HG02610 (cell line): ENCODE measurements around the gene CRCP.
"Not testable (repeated sequence)": the region's sequence is repeated elsewhere in the genome, so short reads cannot be mapped to it uniquely, and the experiment has no call there.

ENCODE experiments used
- ATAC-seq: cut with Tn5 transposase; IDR thresholded peaks from one replicate; pipeline ENCODE4 v1.9.1; 2021; ENCODE audit warnings: mild to moderate bottlenecking, moderate library complexity; ENCODE audit not compliant: unreplicated experiment

The CRCP gene

DNA sequence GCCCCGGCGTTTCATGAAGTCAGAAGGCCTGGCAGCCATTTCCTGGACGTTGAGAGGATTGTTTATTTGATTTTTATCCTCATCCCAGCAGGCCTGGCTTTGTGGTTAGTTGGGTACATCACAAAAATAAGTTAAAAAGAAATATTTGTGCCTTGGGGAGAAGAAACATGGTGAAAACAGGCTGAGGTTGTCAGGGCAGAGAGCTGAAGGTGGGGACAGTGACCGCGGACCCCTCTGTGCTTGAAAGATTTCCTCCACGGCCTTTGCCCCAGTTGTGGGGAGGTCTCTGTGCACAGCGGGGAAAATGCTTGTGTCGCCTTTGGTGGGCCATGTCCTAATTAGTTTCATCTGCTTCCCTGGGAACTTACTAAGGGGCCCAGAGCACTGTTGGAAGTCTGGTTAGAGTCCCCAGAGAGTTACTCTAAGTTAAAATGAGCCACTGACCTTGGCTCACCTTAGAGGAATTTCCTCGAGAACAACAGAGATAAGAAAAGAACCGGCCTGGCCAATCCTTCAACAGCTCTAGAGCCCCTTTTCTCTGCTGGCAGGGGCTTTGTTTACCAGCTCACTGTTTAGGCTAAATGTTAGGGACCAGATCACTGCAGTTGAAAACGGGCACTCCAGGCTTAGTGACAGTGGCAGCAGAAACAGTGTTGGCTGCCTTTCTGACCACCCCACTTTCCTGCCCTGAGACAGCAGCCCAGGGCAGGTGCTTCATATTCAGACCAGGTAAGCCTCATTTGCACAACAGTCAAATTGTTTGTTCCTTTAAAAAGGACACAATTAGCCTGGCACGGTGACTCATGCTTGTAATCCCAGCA lies 37.9 kb downstream of the CRCP start:
- ATAC-seq = no peak

DNA sequence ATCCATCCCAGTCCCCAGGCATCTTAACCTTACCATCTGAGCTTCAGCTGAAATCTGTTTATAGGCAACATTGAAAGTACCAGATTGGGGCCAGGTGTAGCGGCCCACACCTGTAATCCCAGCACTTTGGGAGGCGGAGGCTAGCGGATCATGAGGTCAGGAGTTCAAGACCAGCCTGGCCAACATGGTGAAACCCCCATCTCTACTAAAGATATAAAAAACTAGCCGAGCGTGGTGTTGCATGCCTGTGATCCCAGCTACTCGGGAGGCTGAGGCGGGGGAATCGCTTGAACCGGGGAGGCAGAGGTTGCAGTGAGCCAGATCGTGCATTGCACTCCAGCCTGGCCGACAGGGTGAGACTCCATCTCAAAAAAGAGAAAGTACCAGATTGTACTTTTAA lies 39.0 kb downstream of the CRCP start:
- no peak for ATAC-seq

DNA sequence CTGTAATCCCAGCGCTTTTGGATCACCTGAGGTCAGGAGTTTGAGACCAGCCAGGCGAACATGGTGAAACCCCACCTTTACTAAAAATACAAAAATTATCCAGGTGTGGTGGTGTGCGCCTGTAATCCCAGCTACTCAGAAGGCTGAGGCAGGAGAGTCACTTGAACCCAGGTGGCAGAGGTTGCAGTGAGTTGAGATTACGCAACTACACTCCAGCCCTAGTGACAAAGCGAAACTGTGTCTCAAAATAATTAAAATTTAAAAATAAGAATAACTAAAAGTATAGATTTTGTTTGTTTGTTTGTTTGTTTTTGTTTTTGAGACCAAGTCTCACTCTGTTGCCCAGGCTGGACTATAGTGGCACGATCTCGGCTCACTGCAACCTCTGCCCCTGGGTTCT lies 41.4 kb downstream of the CRCP start:
- ATAC-seq = not testable (repeated sequence)

DNA sequence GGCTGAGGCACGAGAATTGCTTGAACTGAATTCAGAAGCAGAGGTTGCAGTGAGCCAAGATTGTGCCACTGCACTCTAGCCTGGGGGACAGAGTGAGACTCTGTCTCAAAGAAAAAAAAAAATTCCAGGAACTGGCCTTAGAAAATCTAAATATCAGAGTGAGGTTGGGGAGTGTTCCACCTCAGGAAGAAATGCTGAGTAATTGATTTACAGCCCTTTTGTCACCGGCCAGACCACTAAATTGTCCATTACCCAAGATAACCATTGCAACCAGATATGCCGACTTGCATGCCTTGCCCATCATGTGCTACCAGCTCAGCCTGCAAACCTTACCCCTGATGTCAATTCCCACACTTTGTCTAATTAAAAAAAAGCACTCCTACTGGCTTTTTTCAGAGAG lies 42.4 kb downstream of the CRCP start:
- no peak for ATAC-seq

DNA sequence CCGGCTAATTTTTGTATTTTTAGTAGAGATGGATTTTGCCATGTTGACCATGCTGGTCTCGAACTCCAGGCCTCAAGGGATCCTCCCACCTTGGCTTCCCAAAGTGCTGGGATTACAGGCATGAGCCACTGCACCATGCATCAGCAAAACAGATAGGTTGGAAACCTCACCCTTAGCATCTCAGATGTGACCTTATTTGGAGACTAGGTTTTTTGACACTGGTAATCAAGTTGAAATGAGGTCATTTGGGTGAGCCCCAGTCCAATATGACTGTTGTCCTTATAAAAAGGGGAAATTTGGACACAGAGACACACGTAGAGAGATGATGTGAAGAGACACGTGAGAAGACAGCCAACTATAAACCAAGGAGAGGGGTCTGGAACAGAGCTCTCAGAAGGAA lies 48.0 kb downstream of the CRCP start:
- ATAC-seq = no peak

DNA sequence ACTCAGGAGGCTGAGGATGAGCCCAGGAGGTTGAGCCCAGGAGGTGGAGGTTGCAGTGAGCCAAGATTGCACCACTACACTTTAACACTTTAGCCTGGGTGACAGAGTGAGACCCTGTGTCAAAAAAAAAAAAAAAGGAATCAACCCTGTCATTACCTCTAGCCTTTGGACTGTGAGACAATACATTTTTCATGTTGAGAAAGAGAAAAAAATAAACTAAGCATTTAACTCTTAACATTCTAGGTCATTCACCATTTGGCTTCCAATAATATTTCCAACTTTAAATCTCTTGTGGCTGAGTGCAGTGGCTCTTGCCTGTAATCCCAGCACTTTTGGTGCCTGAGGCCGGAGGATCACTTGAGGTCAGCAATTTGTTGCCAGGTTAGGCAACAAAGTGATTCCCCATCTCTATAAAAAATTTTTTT lies 48.6 kb downstream of the CRCP start:
- ATAC-seq = no peak

DNA sequence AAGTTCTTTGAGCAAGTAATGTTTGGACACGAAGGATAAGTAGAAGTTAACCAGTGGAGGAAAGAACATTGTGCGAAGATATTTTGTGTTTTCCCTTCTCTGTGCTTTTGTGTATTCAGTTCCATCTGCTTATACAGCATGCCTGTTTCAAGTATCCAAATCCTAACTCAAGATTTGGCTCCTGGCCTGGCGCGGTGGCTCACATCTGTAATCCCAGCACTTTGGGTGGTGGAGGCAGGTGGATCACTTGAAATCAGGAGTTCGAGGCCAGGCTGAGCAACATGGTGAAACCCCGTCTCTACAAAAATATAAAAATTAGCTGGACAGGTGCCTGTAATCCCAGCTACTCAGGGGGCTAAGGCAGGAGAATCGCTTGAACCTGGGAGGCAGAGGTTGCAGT lies 49.7 kb downstream of the CRCP start:
- no peak for ATAC-seq

DNA sequence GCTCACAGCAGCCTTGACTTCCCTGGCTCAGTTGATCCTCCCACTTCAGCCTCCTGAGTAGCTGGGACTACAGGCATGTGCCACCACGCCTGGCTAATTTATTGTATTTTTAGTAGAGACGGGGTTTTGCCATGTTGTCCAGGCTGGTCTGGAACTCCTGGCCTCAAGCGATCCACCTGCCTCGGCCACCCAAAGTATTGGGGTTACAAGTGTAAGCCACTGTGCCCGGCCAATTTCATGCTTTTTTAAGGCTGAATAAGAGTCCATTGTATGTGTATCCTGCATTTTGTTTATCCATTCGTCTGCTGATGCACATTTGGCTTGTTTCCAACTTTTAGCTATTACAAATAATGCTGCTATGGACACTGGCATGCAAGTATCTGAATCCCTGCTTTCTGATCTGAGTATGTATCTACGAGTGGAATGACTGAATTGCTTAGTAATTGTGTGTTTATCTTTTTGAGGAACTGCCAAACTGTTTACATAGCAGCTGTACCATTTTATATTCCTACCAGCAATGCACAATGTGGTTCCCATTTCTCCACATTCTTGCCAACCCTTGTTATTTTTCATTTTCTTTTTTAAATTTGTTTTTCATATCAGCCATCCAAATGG lies 53.2 kb downstream of the CRCP start:
- ATAC-seq = no peak

DNA sequence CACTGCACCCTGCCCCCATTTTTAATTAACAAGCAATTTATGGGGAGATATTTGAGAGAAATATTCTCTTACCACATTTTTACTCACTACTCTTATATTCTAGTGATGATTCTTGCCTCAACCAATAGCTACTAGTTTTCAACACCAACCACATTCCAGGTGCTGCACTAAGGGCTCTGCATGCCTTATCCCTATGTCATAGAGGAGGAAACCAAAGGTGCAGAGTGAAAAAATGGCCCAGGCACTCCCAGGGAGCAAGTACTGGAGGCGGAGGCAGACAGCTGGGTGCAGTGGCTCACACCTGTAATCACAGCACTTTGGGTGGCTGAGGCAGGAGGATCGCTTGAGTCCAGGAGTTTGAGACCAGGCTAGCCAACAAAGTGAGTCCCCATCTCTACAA lies 55.0 kb downstream of the CRCP start:
- ATAC-seq = no peak

DNA sequence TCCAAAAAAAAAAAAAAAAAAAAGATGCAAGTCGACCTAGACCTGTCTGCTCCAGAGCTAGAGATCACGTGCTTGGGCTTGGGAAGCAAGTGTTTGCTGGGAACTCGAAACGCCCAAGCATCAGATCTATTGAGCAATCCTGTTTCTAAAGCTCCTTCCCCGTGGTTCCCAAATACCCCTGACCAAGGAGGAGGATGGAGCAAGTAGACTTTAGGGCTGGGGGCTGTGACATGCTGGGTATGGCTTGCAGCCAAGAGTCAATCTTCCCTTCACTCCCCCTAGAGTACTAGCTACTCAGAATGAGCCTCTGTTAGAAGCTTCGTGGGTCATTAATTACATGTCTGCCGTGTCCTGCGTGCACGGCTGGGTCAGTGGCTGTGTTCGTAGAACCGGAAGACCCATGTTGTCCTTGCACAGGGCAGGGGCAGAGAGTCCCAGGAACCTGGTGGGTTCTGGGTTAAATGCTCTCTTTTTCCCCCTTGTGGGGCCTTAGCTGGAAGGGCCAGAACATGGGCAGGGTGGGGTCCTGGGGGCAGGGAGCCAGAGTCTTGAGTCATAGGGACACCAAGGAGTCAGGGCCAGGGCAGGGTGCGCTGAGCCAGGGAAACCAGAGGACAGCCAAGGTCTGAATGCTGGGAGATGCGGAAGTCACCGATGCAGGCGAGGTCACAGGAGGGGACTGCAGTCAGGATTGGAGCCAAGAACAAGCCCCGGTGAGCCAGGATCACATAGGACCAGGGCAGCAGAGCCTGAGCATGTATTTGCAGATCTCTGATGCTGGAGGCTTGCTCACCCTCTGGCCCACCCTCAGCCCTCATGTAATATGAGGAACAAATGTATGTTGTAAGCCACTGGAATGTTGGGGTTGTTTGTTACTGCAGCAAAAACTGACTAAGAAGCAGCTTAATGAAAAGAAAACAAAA lies 55.9 kb downstream of the CRCP start:
- ATAC-seq = no peak

DNA sequence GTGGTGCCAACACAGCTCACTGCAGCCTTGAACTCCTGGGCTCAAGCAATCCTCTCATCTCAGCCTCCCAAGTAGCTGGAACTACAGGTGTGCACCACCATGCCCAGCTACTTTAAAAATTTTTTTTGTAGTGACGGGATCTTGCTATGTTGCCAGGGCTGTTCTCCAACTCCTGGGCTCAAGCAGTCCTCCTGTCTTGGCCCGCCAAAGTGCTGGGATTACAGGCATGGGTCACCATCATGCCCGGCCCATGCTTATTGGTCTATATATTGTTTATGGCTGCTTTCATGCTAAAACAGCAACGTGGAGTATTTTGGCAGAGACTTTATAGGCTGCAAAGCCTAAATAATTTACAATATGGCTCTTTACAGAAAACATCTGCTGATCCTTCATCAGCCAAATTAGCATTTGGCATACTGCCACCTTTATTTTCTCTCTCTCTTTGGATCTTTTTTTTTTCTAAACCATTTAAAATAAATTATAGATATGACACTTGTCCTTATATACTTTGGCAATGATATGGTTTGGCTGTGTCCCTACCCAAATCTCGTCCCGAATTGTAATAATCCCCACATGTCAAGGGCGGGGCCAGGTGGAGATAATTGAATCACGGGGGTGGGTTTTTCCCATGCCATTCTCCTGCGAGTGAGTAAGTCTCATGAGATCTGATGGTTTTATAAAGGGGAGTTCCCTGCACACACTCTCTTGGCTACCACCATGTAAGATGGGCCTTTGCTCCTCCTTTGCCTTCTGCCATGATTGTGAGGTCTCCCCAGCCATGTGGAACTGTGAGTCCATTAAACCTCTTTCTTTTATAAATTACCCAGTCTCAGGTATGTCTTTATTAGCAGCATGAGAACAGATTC lies 58.1 kb downstream of the CRCP start:
- not testable (repeated sequence) for ATAC-seq

DNA sequence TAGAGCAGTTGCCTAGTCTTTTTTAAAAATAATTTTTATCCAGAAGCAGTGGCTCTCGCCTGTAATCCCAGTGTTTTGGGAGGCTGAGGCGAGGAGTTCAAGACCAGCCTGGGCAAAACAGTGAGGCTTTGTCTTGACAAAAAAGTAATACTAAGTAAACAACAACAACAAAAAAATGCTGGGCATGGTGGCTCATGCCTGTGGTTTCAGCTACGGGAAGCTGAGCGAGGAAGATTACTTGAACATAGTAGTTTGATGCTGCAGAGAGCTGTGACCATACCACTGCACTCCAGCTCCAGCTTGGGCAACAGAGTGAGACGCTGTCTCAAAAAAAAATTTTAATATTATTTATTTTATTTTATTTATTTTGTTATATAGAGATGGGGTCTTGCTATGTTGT lies 59.2 kb downstream of the CRCP start:
- no peak for ATAC-seq

DNA sequence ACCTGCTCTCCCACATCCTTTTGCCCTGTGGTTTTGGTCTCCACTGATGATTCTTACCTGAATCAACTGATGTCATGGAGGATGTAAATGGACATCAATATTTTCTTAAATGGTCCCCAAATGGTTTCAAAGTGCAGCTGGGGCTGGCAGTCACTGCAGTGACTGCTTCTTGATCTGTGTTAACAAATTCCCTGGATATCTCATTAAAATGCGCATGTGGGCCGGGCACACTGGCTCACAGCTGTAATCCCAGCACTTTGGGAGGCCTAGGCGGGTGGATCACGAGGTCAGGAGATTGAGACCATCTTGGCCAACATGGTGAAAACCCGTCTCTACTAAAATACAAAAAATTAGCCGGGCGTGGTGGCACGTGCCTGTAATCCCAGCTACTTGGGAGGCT lies 60.4 kb downstream of the CRCP start:
- ATAC-seq = not testable (repeated sequence)

DNA sequence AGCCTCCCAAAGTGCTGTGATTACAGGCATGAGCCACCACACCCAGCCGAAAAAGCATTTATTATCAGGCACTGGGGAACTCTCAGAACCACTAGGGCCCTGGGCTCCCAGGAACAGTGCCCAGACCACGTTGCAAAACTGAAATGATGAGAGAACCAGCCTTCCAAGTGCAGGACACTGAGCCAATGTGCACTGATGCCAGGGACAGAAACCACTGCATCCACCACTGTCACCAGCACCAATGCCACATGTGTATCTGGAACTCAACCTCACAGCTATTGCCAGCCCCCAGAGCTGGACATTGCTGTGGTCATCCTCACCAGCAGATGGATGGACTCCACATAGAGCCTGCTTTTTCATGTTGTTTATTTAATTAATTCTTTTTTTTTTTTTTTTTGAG lies 62.3 kb downstream of the CRCP start:
- ATAC-seq = no peak

DNA sequence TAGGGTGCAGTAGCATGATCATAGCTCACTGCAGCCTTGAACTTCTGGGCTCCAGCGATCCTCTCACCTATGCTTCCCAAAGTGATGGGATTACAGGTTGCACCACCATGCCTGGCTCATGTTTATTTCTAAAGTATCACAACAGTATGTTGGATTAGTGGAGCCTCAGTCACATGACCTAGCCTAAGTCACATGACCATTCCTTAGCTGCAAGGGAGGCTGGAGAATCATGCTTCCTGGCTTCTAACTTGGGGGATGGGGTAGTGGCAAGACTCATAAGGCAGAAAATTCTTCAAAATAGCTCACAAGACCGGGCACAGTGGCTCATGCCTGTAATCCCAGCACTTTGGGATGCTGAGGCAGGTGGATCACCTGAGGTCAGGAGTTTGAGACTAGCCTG lies 63.6 kb downstream of the CRCP start:
- no peak for ATAC-seq

DNA sequence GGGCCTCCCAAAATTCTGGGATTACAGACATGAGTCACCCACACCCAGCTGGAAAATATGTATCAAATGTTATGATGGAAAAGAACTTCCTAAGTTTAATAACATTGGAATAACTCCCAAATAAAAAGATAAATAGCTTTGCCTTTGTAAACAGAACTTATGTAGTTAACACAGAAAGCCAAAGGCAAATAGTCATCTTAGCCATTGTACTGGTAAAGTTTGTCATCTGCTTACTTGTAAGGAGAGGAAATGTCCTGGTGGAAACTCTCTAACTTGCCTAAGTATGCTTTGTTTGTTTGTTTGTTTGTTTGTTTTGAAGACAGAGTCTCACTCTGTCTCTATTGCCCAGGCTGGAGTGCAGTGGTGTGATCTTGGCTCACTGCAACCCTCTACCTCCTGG lies 66.7 kb downstream of the CRCP start:
- no peak for ATAC-seq

DNA sequence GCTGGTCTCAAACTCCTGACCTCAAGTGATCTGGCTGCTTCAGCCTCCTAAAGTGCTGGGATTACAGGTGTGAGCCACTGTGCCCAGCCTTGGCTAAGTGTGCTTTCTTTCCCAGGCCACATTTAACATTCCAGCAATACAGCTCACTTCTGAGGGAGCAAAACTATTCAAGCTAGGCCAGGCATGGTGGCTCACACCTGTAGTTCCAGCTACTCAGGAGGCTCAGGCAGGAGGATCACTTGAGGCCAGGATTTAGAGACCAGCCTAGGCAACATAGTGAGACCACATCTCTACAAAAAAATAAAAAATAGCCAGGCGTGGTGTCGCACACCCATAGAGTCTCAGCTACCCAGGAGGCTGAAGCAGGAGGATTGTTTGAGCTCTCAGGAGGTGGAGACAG lies 67.2 kb downstream of the CRCP start:
- ATAC-seq = no peak

DNA sequence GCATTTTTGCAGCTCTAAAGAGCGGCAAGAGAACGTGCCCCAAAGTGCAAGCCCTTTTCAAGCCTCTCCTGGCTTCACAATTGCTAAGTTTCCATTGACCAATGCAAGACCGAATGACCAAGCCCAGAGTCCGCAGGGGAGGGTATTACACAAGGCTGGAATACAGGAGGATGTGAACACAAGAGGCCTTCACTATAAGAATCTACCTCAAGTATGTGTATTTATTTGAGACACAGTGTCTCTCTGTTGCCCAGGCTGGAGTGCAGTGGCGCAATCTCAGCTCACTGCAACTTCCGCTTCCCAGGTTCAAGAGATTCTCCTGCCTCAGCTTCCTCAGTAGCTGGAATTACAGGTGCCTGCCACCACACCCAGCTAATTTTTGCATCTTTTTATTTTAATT lies 68.3 kb downstream of the CRCP start:
- no peak for ATAC-seq

DNA sequence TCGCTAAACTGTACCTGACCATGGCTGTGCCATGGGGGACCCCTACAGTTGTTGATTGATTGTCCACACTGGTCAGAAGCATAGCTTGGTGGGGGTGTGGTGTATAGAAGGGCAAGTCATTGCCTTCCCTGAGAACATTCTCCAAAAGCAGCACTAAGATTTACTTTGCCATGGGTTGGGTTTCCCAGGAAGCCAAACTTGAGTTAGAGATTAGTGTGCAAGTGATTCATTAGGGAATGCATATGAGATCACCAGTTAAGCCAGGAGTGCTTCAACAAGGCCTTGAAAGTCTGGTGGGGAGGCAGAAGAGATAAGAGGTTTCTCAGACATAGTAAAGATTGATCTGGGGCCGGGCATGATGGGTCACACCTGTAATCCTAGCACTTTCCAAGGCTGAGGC lies 69.1 kb downstream of the CRCP start:
- no peak for ATAC-seq

DNA sequence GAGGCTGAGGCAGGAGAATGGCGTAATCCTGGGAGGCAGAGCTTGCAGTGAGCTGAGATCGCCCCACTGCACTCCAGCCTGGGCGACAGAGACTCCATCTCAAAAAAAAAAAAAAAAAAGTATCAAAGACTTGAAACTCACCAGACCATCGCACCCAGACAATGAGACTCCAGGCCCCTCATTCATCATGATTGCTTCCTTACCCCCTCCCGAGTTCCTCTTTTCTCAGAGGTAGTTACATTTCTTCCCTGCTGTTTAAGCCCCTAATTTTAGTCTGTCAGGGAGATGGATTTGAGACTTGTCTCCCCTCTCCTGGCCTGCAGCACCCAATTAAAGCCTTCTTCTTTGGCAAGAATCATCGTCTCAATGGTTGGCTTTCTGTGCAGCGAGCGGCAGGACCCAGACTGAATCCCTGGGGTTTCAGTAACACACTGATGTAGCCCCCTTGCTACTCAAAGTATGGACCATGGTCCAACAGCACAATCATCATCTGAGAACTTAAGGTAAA lies 71.1 kb downstream of the CRCP start:
- no peak for ATAC-seq

DNA sequence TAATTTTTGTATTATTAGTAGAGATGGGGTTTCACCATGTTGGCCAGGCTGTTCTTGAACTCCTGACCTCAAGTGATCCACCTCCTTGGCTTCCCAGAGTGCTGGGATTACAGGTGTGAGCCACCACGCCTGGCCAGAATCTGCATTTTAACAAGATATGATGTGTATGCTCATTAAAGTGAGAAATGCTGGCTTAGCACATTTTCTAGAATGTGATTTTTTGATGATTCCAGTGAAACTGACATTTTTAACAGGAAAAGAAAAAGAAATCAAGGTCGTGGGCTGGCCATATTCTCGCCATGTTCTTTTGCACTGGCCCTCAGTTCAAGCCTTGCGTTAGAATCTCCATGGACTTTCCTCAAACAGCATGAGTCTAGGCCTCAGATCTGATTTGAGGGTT lies 72.3 kb downstream of the CRCP start:
- no peak for ATAC-seq
